ENCODE data around the gene MOCS3.

MOCS3 gene

GRCh38 chr20:51010932-51011331 lies 52.3 kb downstream of the MOCS3 start:
- no peak for DNase-seq (ENCODE audit: low read depth in 2 of 2, low spot score in 1 of 2)

GRCh38 chr20:51011479-51011878 lies 52.9 kb downstream of the MOCS3 start:
- DNase-seq (ENCODE audit: low read depth in 2 of 2, low spot score in 1 of 2) = no peak

- no peak for DNase-seq (ENCODE audit: low read depth in 2 of 2, low spot score in 1 of 2)
Measured at GRCh38 chr20:51012357-51012756, 53.7 kb downstream of the MOCS3 start.
